A673 (cell line): ENCODE measurements around the gene CELF4. TPM values are rescaled to one million over a fixed set of nuclear protein-coding genes. Genes with fewer than 3 reads are reported as not detected.

Source experiments
- BruUV-seq: library from RNA; stranded (reverse); fragments of 400-500 nt; replicated peaks from 2 replicates; lab custom pipeline; 2021; lab: Mats Ljungman, UMichigan
- CTCF ChIA-PET: fragments of 300-600 bp; sonication (Branson Sonifier 250); formaldehyde crosslinking; loops from one replicate; lab custom pipeline; 2022; ENCODE audit warnings: antibody characterized with exemption; lab: Charles Lee
- POLR2A ChIA-PET: fragments of 300-600 bp; sonication (Branson Sonifier 250); formaldehyde crosslinking; loops from one replicate; lab custom pipeline; 2022; ENCODE audit warnings: antibody characterized with exemption; ENCODE audit not compliant: low non-redundant PET; lab: Charles Lee
- DNase-seq: peaks from one replicate; pipeline ENCODE4 v3.0.0-alpha.2; 2015; ENCODE audit warnings: low spot score
- H3K27ac ChIP-seq: fragments of 200-600 bp; sonication (generic); 2 replicates; pipeline ENCODE4 v1.5.1; 2016; ENCODE audit warnings: mixed run types, low read depth, mild to moderate bottlenecking, mixed read lengths, antibody characterized with exemption, low read length; ENCODE audit not compliant: poor library complexity, severe bottlenecking
- H3K27me3 ChIP-seq: fragments of 200-600 bp; sonication (generic); replicated peaks from 2 replicates; pipeline ENCODE4 v1.6.1; 2017; ENCODE audit warnings: mixed run types, low read depth, mild to moderate bottlenecking, mixed read lengths, antibody characterized with exemption, low read length; ENCODE audit not compliant: insufficient read depth, poor library complexity
- H3K36me3 ChIP-seq: fragments of 200-600 bp; sonication (generic); 2 replicates; pipeline ENCODE4 v1.6.1; 2016; ENCODE audit warnings: mixed run types, mild to moderate bottlenecking, mixed read lengths, antibody characterized with exemption, low read length; ENCODE audit not compliant: insufficient read depth, poor library complexity, severe bottlenecking
- H3K4me1 ChIP-seq: fragments of 200-600 bp; sonication (generic); 2 replicates; pipeline ENCODE4 v1.6.1; 2017; ENCODE audit warnings: mixed run types, mild to moderate bottlenecking, mixed read lengths, antibody characterized with exemption, low read length; ENCODE audit not compliant: insufficient read depth, poor library complexity, severe bottlenecking
- H3K4me3 ChIP-seq: fragments of 200-600 bp; sonication (generic); 2 replicates; pipeline ENCODE4 v1.5.1; 2016; ENCODE audit warnings: low read depth, mixed run types, mild to moderate bottlenecking, mixed read lengths, low read length; ENCODE audit not compliant: poor library complexity, severe bottlenecking
- H3K9me3 ChIP-seq: fragments of 200-600 bp; sonication (generic); 2 replicates; pipeline ENCODE4 v1.6.1; 2016; ENCODE audit warnings: mixed run types, low read depth, mild to moderate bottlenecking, mixed read lengths, antibody characterized with exemption, low read length; ENCODE audit not compliant: poor library complexity, severe bottlenecking
- EZH2 ChIP-seq: fragments of 200-600 bp; sonication (generic); IDR thresholded peaks from 2 replicates; pipeline ENCODE4 v1.6.1; 2017; ENCODE audit warnings: borderline replicate concordance, low read depth, mild to moderate bottlenecking, mixed read lengths, antibody characterized with exemption, low read length; ENCODE audit not compliant: poor library complexity, severe bottlenecking
- intact Hi-C: fragments of 100-400 bp; cut with micrococcal nuclease; formaldehyde crosslinking; loops from one replicate; pipeline ENCODE4 v1.10.0; 2022; ENCODE audit not compliant: unreplicated experiment
- total RNA-seq: library from RNA; stranded (reverse); gene quantifications from 2 replicates; pipeline ENCODE4 v1.2.3, GENCODE V29; 2021
- TF ChIP-seq, protein P1 (sequence below): fragments of 300-800, 200-600 bp; sonication (generic); conservative IDR thresholded peaks from 2 replicates; pipeline ENCODE4 v1.5.1; 2017; ENCODE audit warnings: low read depth, mild to moderate bottlenecking, antibody characterized with exemption, low read length, moderate library complexity, mixed read lengths

CELF4 gene
- total RNA-seq, 1 experiment from 2014 or later, result not detected

DNA sequence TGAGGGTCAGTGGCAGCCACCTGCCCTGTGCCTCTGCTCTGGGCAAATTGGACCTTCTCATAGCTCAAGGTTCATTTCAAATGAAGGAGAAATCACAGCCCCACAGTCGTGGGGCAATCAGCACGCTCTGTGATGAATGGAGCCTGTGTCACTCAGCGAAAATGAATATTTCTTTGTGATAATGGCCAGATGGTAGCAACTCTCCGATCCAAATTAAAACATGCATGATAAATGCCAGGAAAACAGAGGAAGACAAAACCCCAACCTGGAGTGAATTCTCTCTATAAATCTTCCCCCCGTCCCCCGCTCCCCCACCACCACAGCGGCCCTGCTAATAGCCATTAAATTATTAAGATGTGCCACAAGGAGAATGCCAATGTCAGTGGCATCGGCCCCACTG, 258.4 kb downstream of the CELF4 start:
- TF ChIP-seq, protein P1, sequence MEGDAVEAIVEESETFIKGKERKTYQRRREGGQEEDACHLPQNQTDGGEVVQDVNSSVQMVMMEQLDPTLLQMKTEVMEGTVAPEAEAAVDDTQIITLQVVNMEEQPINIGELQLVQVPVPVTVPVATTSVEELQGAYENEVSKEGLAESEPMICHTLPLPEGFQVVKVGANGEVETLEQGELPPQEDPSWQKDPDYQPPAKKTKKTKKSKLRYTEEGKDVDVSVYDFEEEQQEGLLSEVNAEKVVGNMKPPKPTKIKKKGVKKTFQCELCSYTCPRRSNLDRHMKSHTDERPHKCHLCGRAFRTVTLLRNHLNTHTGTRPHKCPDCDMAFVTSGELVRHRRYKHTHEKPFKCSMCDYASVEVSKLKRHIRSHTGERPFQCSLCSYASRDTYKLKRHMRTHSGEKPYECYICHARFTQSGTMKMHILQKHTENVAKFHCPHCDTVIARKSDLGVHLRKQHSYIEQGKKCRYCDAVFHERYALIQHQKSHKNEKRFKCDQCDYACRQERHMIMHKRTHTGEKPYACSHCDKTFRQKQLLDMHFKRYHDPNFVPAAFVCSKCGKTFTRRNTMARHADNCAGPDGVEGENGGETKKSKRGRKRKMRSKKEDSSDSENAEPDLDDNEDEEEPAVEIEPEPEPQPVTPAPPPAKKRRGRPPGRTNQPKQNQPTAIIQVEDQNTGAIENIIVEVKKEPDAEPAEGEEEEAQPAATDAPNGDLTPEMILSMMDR, result no peak
- TF ChIP-seq EZH2, result no peak
- Histone ChIP-seq H3K4me1 (no peaks in the 10 kb centered on the region), H3K27me3 (no peaks in the 10 kb centered on the region), H3K36me3 (no peaks in the 10 kb centered on the region), H3K4me3 (no peak overlapping the region), H3K9me3 (no peaks in the 10 kb centered on the region), H3K27ac (no peak overlapping the region)
- BruUV-seq, result no TSS peak
- CTCF ChIA-PET, result no interaction called here
- no peak for DNase-seq
- intact Hi-C loops, result no loop called here
- POLR2A ChIA-PET, result no interaction called here

DNA sequence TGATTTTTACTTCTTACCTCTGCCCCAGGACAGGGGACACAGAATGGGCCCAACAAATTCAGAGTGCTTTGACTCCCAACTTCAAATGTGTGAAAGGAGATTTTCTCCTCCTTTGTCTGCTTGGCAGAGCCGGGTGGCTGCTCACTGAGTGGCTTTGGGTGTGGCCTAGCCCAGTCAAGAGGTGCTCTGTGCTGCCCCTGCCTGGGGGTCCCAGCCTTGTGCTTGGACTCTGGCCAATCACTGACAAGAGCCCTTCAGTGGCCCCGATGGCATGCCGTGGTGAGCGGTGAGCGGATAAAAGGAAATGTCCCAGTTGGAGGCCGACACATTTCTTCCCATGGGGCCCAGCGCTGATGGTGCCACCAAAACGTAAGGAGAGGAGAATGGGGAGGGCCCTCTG, 259.2 kb downstream of the CELF4 start:
- no TSS peak for BruUV-seq
- TF ChIP-seq, protein P1, result no peak
- Histone ChIP-seq H3K36me3 (no peaks in the 10 kb centered on the region), H3K4me1 (no peaks in the 10 kb centered on the region), H3K27me3 (no peaks in the 10 kb centered on the region), H3K4me3 (no peak overlapping the region), H3K27ac (no peak overlapping the region), H3K9me3 (no peaks in the 10 kb centered on the region)
- CTCF ChIA-PET, result no interaction called here
- POLR2A ChIA-PET, result no interaction called here
- intact Hi-C loops, result no loop called here
- no peak for DNase-seq

DNA sequence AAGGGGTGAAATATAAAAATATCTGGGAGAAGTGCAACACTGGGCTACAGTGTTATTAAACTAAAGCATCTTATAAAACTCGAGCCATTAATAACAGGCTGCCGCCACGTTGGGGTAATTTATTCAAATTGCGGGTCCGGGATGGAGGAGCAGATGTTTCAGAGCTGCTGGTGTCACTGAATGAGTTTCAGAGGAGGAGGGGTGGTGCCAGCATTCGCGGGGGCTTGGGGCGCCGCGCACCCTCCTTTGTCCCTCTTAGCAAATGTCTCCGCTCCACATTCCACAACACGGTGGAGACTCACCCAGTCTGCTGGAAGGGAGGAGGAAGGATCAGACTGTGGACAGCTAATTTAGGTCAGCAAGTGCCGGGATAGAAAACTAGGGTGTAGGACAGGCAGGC, 260.5 kb downstream of the CELF4 start:
- CTCF ChIA-PET, result no interaction called here
- H3K27me3 ChIP-seq, result no peaks in the 10 kb centered on the region
- POLR2A ChIA-PET, result no interaction called here
- no peak overlapping the region for H3K27ac ChIP-seq
- no TSS peak for BruUV-seq
- no peaks in the 10 kb centered on the region for H3K9me3 ChIP-seq
- no peaks in the 10 kb centered on the region for H3K36me3 ChIP-seq
- no peak for TF ChIP-seq EZH2
- TF ChIP-seq, protein P1, result no peak
- H3K4me3 ChIP-seq, result no peak overlapping the region
- intact Hi-C loops, result no loop called here
- no peak for DNase-seq
- no peaks in the 10 kb centered on the region for H3K4me1 ChIP-seq
